Activated CD8-positive, alpha-beta memory T cell treated with anti-CD3 and anti-CD28 coated beads for 36 hours (primary cell): ENCODE measurements around the gene GPR157. TPM values are rescaled to one million over a fixed set of nuclear protein-coding genes. Genes with fewer than 3 reads are reported as not detected.
"Not testable (repeated sequence)": the region's sequence is repeated elsewhere in the genome, so short reads cannot be mapped to it uniquely, and the experiment has no call there.

ENCODE experiments used
- CTCF ChIA-PET: fragments of 350-600 bp; sonication (Branson Sonifier 250); formaldehyde crosslinking; loops from one replicate; lab custom pipeline; 2021; ENCODE audit warnings: antibody characterized with exemption; lab: Charles Lee
- POLR2A ChIA-PET: fragments of 350-600 bp; sonication (Branson Sonifier 250); formaldehyde crosslinking; loops from one replicate; lab custom pipeline; 2021; ENCODE audit warnings: antibody characterized with exemption; lab: Charles Lee
- total RNA-seq, 2 experiments: library from RNA; stranded (reverse); gene quantifications; one replicate each; pipeline ENCODE4 v1.2.3, GENCODE V29; 2021

Gene GPR157
- total RNA-seq, 2 experiments from 2014 or later: 1.9 to 3.2 TPM

GRCh38 chr1:9105336-9105867 is 23.5 kb downstream of the GPR157 start:
- CTCF ChIA-PET: interaction anchor here (1.1 to 1.3 kb wide), 2 partner anchors 37 to 187 kb away, joined by 3 to 4 read pairs; no protein-coding TSS in a partner anchor

GRCh38 chr1:9101510-9102146 is 27.3 kb downstream of the GPR157 start:
- POLR2A ChIA-PET: no interaction called here
- CTCF ChIA-PET: interaction anchor here (0.9 to 1.1 kb wide), 3 partner anchors 9 to 183 kb away, joined by 3 to 7 read pairs (median 3); no protein-coding TSS in a partner anchor

More at GRCh38 chr1:9105336-9105867, 23.5 kb downstream of the GPR157 start:
- POLR2A ChIA-PET: no interaction called here

- ChIA-PET POLR2A (interaction anchor here (0.6 kb wide), 1 partner anchor 12 kb away, joined by 3 read pairs; no protein-coding TSS in a partner anchor), CTCF (no interaction called here)
These were observed 28.3 kb downstream of the GPR157 start for GRCh38 chr1:9100471-9101043.

- POLR2A ChIA-PET: no interaction called here
- CTCF ChIA-PET: interaction anchor here (0.6 kb wide), 1 partner anchor 14 kb away, joined by 3 read pairs; no protein-coding TSS in a partner anchor
These were observed 29.3 kb downstream of the GPR157 start for GRCh38 chr1:9099555-9099954.

- ChIA-PET CTCF (interaction anchor here (0.6 to 1.5 kb wide), 2 partner anchors 93 to 264 kb away, joined by 3 read pairs; no protein-coding TSS in a partner anchor), POLR2A (no interaction called here)
These were observed 30.8 kb downstream of the GPR157 start for GRCh38 chr1:9097947-9098705.

DNA sequence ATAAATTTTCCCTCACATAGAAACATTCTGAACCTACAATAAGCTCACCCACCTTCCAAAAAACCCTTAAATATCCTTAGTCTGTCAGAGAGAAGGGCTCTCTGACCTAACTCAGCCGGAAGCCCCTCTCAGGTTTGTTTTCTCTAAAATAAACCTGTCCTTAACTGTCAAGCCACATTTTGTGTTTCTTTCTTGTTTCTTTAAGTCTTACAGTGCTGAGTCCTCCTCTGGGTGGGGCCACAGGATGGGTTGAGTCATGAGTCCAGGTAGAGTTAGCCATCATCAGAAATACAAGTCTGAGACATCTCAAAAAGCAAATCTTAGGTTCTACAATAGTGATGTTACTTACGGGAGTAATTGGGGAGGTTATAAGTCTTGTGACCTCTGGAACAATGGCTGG is 33.1 kb downstream of the GPR157 start:
- ChIA-PET CTCF (no interaction called here), POLR2A (no interaction called here)

DNA sequence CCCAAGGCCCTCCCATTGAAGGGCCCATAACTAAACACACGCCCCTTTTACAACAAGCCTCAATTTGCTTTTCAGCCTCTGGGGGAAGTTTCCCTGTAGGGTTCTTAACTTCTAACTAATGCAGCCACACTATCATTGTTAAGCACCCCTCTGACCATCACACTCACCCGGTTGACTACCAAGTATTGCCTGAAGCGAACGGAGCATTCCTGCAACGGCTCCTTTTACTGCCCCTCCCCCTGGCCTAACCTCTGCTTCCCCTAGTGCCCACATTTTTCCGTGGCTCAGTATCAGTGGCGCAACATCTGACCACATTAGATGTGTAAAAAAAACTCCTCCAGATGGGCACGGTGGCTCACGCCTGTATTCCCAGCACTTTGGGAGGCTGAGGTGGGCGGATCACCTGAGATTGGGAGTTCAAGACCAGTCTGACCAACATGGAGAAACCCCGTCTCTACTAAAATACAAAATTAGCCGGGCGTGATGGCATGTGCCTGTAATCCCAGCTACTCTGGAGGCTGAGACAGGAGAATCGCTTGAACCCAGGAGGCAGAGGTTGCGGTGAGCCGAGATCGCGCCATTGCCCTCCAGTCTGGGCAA is 34.8 kb downstream of the GPR157 start:
- CTCF ChIA-PET, POLR2A ChIA-PET: not testable (repeated sequence)

- CTCF ChIA-PET: no interaction called here
- POLR2A ChIA-PET: no interaction called here
These were observed 35.3 kb downstream of the GPR157 start for GRCh38 chr1:9093581-9093980.

GRCh38 chr1:9093091-9093490 is 35.8 kb downstream of the GPR157 start:
- ChIA-PET POLR2A (no interaction called here), CTCF (no interaction called here)

DNA sequence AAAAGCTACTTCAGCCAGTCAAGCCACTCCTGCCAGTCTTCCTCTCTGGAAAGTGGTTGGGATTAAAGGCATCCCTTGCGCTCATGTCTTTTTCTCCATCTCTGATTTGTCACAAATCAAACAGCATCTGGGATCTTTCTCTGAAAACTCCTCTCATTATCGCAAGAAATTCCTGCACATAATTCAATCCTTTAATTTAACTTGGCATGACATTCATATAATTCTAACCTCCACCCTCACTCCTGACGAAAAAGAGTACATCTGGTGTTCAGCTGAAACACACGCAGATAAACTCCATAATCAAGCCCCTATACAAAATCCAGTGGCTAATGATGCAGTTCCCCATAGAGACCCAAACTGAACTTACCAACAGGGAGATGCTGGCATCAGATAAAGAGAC is 40.1 kb downstream of the GPR157 start:
- CTCF ChIA-PET: no interaction called here
- POLR2A ChIA-PET: no interaction called here

DNA sequence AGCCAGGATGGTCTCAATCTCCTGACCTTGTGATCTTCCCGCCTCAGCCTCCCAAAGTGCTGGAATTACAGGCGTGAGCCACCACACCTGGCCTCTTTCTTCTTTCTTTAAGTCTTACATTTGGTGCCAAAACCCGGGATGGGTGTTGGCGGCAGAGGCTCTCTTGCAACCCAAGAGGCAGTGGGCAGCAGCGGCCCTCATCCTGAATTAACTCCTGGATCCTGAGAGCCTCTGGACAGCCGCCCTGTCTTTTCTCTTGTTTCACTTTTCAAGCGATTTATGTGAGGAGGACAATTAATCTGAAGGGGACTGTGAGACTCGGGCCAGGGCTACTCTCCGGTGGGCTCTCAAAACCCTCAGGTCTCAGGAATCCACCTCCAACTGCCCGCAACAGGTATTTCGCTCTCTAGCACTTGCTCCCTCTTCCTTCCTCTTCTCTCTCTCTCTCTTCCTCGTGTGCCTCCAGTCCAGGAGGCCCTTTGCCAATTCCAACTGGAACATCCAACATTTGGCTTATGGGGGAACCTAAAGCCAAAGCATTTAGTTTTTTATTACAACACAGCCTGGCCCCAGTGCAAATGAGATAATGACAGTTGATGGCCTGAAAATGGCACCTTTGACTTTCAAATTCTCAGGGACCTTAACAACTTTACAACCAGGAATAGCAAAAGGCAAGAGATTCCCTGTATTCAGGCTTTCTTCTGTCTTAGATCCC is 41.3 kb downstream of the GPR157 start:
- ChIA-PET CTCF (no interaction called here), POLR2A (no interaction called here)

- CTCF ChIA-PET: no interaction called here
- POLR2A ChIA-PET: no interaction called here
These were observed 42.1 kb downstream of the GPR157 start for GRCh38 chr1:9086796-9087195.

- CTCF ChIA-PET: no interaction called here
- POLR2A ChIA-PET: interaction anchor here (0.6 kb wide), 1 partner anchor 90 kb away, joined by 3 read pairs; no protein-coding TSS in a partner anchor
These were observed 42.9 kb downstream of the GPR157 start for GRCh38 chr1:9086045-9086444.

DNA sequence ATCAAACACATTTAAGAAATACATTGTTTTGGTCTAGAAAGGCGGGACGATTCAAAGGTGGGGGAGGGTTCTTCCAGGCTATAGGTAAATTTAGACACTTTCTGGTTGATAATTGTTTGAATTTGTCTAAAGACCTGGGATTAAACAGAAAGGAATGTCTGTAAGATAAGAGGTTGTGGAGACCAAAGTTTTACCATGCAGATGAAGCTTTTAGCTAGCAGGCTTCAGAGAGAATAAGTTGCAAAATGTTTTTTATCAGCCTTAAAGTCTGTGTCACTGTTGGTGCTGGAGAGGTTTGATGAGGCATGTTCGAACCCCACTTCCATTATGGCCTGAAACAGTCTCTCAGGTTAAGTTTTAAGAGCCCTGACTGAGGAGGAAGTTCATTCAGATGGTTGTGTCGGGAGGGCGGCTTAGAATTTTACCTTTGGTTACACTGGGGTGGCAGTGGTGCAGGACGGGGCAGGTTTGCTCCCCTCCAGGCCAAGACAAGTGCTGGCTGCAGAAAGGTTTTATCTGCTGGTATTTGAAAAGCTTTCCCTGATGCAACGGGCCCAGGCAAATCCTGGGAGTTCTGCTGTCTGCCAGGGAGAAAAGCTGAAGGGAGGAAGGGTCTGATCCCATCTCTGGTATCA is 43.5 kb downstream of the GPR157 start:
- POLR2A ChIA-PET: interaction anchor here (0.6 kb wide), 1 partner anchor 91 kb away, joined by 3 read pairs; no protein-coding TSS in a partner anchor
- CTCF ChIA-PET: interaction anchor here (0.6 kb wide), 1 partner anchor 68 kb away, joined by 3 read pairs; no protein-coding TSS in a partner anchor

DNA sequence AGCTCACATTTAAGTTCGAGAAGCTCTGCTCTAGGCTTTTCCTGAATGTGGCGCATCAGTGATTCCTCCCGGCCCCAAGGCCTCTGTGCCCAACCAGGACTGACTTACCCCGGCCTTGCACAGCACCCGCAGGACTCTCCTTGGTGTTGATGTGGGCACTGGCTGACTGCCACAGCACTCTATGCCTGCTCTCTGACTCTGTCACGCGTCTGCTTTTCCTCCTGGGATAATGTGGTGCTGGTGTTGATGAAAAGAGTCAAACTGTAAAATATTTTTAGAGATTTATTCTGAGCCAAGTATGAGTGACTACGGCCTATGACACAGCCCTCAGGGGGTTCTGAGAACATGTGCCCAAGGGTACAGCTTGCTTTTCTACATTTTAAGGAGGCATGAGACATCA is 44.0 kb downstream of the GPR157 start:
- ChIA-PET POLR2A (no interaction called here), CTCF (no interaction called here)

DNA sequence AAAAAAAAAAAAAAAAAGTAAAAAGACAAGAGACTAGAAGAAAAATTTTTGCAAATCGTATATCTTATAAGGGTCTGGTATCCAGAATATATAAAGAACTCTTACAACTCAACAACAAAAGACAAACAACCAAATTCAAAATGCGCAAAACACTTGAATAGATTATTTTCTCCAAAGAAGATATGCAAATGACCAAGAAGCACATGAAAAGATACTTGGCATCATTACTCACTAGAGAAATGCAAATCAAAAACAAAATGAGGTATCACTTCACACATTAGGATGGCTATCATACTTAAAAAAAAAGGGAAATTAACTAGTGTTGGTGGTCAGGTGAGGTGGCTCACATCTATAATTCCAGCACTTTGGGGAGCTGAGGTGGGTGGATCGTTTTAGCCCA is 47.4 kb downstream of the GPR157 start:
- ChIA-PET POLR2A (no interaction called here), CTCF (interaction anchor here (0.7 kb wide), 1 partner anchor 140 kb away, joined by 3 read pairs; no protein-coding TSS in a partner anchor)

- CTCF ChIA-PET: interaction anchor here (0.7 kb wide), 2 partner anchors 141 to 440 kb away, joined by 3 to 4 read pairs; no protein-coding TSS in a partner anchor
These were observed 48.1 kb downstream of the GPR157 start for GRCh38 chr1:9080705-9081291.

More at GRCh38 chr1:9080705-9081291, 48.1 kb downstream of the GPR157 start:
- POLR2A ChIA-PET: no interaction called here
